K562 (cell line): Measurements from ENCODE around the gene KLHL18. TPM values are rescaled to one million over a fixed set of nuclear protein-coding genes. Genes with fewer than 3 reads are reported as not detected.

Experiments
- BRF2 ChIP-seq: IDR thresholded peaks from 3 replicates; pipeline ENCODE4 v1.6.1; 2011; ENCODE audit warnings: borderline replicate concordance, mild to moderate bottlenecking; ENCODE audit not compliant: insufficient read length, insufficient read depth
- CTCF ChIP-seq, 3 experiments: IDR thresholded peaks in 2 of 3; conservative IDR thresholded peaks in 1 of 3; 2 replicates each; pipeline ENCODE4 v1.5.1; 2011 to 2012; ENCODE audit warnings: low read length in 3 of 3, mild to moderate bottlenecking in 3 of 3, control low read depth in 2 of 3, improper control_type of control experiment in 1 of 3, inconsistent platforms in 1 of 3, low read depth in 1 of 3, mixed read lengths in 1 of 3, moderate library complexity in 1 of 3; ENCODE audit not compliant: insufficient read depth in 2 of 3
- DPF2 ChIP-seq: fragments of 450-650 bp; IDR thresholded peaks from 2 replicates; pipeline ENCODE4 v1.6.1; 2016
- E2F6 ChIP-seq, 2 experiments: IDR thresholded peaks; 2 replicates each; pipeline ENCODE4 v1.6.1; 2011; ENCODE audit warnings: borderline replicate concordance in 1 of 2, control low read depth in 1 of 2, low read depth in 1 of 2, low read length in 1 of 2, mild to moderate bottlenecking in 1 of 2, mixed read lengths in 1 of 2, moderate library complexity in 1 of 2; ENCODE audit not compliant: insufficient read depth in 1 of 2, insufficient read length in 1 of 2, poor library complexity in 1 of 2, severe bottlenecking in 1 of 2; ENCODE audit errors: extremely low read depth in 1 of 2
- HINFP ChIP-seq: fragments of 450-650 bp; conservative IDR thresholded peaks from 2 replicates; pipeline ENCODE4 v1.6.1; 2016; ENCODE audit warnings: missing genetic modification characterization, low read depth, mild to moderate bottlenecking, control low read depth, missing compliant biosample characterization
- IFI16 ChIP-seq: fragments of 250-450 bp; sonication (Bioruptor Pico); IDR thresholded peaks from 2 replicates; pipeline ENCODE4 v2.1.2; 2022; ENCODE audit warnings: mild to moderate bottlenecking, inconsistent platforms
- PHB2 ChIP-seq: fragments of 450-650 bp; IDR thresholded peaks from 2 replicates; pipeline ENCODE4 v1.6.1; 2017; ENCODE audit warnings: low read depth
- POLR2A ChIP-seq: fragments of 450-650 bp; conservative IDR thresholded peaks from 2 replicates; pipeline ENCODE4 v1.6.1; 2016
- POLR2AphosphoS2 ChIP-seq: IDR thresholded peaks from 2 replicates; pipeline ENCODE4 v1.6.1; 2012; ENCODE audit warnings: low read length, improper control_type of control experiment
- RUNX1 ChIP-seq: sonication (generic); IDR thresholded peaks from 2 replicates; pipeline ENCODE4 v1.6.1; 2016; ENCODE audit warnings: antibody characterized with exemption, low read depth
- TCF3 ChIP-seq: sonication (generic); formaldehyde crosslinking; IDR thresholded peaks from 2 replicates; pipeline ENCODE4 v1.4.0; 2020; ENCODE audit warnings: mild to moderate bottlenecking, missing genetic modification reagents
- ZNF707 ChIP-seq: fragments of 250-450 bp; sonication (Bioruptor Pico); conservative IDR thresholded peaks from 2 replicates; pipeline ENCODE4 v1.8.0; 2022; ENCODE audit warnings: inconsistent platforms, mild to moderate bottlenecking, moderate library complexity
- ZNF740 ChIP-seq, 3 experiments: fragments of 200-800 bp in 1 of 3; sonication (Bioruptor generic) in 1 of 3; sonication (generic) in 1 of 3; formaldehyde crosslinking in 1 of 3; IDR thresholded peaks; 2 replicates each; pipeline versions ENCODE4 v1.6.1 to v1.8.0; 2016 to 2022; ENCODE audit warnings: mild to moderate bottlenecking in 2 of 3, missing compliant biosample characterization in 2 of 3, missing genetic modification characterization in 2 of 3, missing genetic modification reagents in 1 of 3
- polyA plus RNA-seq, 8 experiments: library from polyadenylated mRNA; depleted of rRNA in 4 of 8; stranded (reverse) in 5 of 8; unstranded in 3 of 8; fragments of >200 nt; fragmentation: Nextera tagmentation in 2 of 8; fragmentation: Illumina TruSeq in 1 of 8; extraction: Ambion mirVana in 2 of 8; extraction: Trizol in 1 of 8; gene quantifications; 2 replicates each; pipeline versions ENCODE4 v1.2.1 to v1.2.3, GENCODE V29; 2011 to 2014; ENCODE audit warnings: inconsistent platforms in 1 of 8, missing spikeins in 1 of 8
- total RNA-seq, 7 experiments: library from RNA; depleted of rRNA in 6 of 7; stranded (reverse); fragments of >200 nt in 6 of 7; fragmentation: Illumina TruSeq in 2 of 7; extraction: Trizol in 2 of 7; gene quantifications; 2 replicates each; pipeline versions ENCODE4 v1.2.1 to v1.2.3, GENCODE V29; 2011 to 2021; ENCODE audit warnings: low replicate concordance in 1 of 7

The KLHL18 gene
- total and polyA plus RNA-seq, 9 of the 15 experiments (the other 6 are each of a cell fraction or from before 2014, with no cell fraction given): 26.7 to 97.5 (median 48.7) TPM

GRCh38 chr3:47298439-47298838, 15.7 kb downstream of the KLHL18 start (continued):
- no peak for TF ChIP-seq HINFP (tag)
- no peak for TF ChIP-seq CTCF (IDR thresholded peaks at IDR 0.05 in 2 of 3, conservative IDR thresholded peaks at IDR 0.05 in 1 of 3; ENCODE audit: insufficient read depth in 2 of 3, low read depth in 1 of 3, low read length in 3 of 3)
- no peak for TF ChIP-seq ZNF740 (CRISPR knock-in tag; IDR thresholded peaks at IDR 0.05)
- TF ChIP-seq ZNF740 (tag; IDR thresholded peaks at IDR 0.05): no peak
- 0 out of 2 replicates have a peak, but pooled peaks have one; percentile 48 for TF ChIP-seq DPF2
- no peak for TF ChIP-seq E2F6 (IDR thresholded peaks at IDR 0.05; ENCODE audit: borderline replicate concordance in 1 of 2, extremely low read depth in 1 of 2, insufficient read depth in 1 of 2, insufficient read length in 1 of 2, low read depth in 1 of 2, low read length in 1 of 2, poor library complexity in 1 of 2, severe bottlenecking in 1 of 2)
- TF ChIP-seq RUNX1: no peak
- peak; percentile 50 for TF ChIP-seq TCF3
- no peak for TF ChIP-seq IFI16 (CRISPR knock-in tag)
- no peak for TF ChIP-seq POLR2A
- no peak for TF ChIP-seq ZNF707 (CRISPR knock-in tag)
- no peak for TF ChIP-seq PHB2
- TF ChIP-seq BRF2: no peak
- TF ChIP-seq POLR2AphosphoS2: no peak
